ENCODE results near the gene ADGB. TPM values are rescaled to one million over a fixed set of nuclear protein-coding genes. Genes with fewer than 3 reads are reported as not detected.
"Not testable (repeated sequence)": the region's sequence is repeated elsewhere in the genome, so short reads cannot be mapped to it uniquely, and the experiment has no call there.

ADGB gene
- total RNA-seq, 1 donor from 2014 or later = not detected

GRCh38 chr6:146850238-146850896 lies 251.6 kb downstream of the ADGB start:
- no peaks in the 10 kb centered on the region for H3K27me3 Mint-ChIP-seq (ENCODE audit: unreplicated experiment)
- peaks cover 6% of the 10 kb centered on the region for H3K36me3 Mint-ChIP-seq (ENCODE audit: unreplicated experiment)
- no peak for TF ChIP-seq CTCF (IDR thresholded peaks at IDR 0.05; ENCODE audit: partially characterized antibody, unreplicated experiment)
- DNase-seq = no peak
- H3K9me3 Mint-ChIP-seq (ENCODE audit: unreplicated experiment) = peaks cover 2% of the 10 kb centered on the region
- no peaks in the 10 kb centered on the region for H3K4me1 Mint-ChIP-seq (ENCODE audit: low read depth, unreplicated experiment)
- H3K27ac Mint-ChIP-seq (ENCODE audit: unreplicated experiment) = no peak overlapping the region
- H3K4me3 Mint-ChIP-seq (ENCODE audit: unreplicated experiment) = no peak overlapping the region

GRCh38 chr6:146850981-146851380 lies 252.2 kb downstream of the ADGB start:
- peaks cover under 1% of the 10 kb centered on the region for H3K36me3 Mint-ChIP-seq (ENCODE audit: unreplicated experiment)
- DNase-seq = no peak
- H3K4me1 Mint-ChIP-seq (ENCODE audit: low read depth, unreplicated experiment) = no peaks in the 10 kb centered on the region
- peaks cover 2% of the 10 kb centered on the region for H3K9me3 Mint-ChIP-seq (ENCODE audit: unreplicated experiment)
- H3K27me3 Mint-ChIP-seq (ENCODE audit: unreplicated experiment) = no peaks in the 10 kb centered on the region
- H3K27ac Mint-ChIP-seq (ENCODE audit: unreplicated experiment) = no peak overlapping the region
- no peak for TF ChIP-seq CTCF (IDR thresholded peaks at IDR 0.05; ENCODE audit: partially characterized antibody, unreplicated experiment)
- H3K4me3 Mint-ChIP-seq (ENCODE audit: unreplicated experiment) = no peak overlapping the region

- H3K4me3 Mint-ChIP-seq (ENCODE audit: unreplicated experiment) = no peak overlapping the region
- H3K4me1 Mint-ChIP-seq (ENCODE audit: low read depth, unreplicated experiment) = no peaks in the 10 kb centered on the region
- no peak for DNase-seq
- H3K36me3 Mint-ChIP-seq (ENCODE audit: unreplicated experiment) = no peaks in the 10 kb centered on the region
- no peaks in the 10 kb centered on the region for H3K27me3 Mint-ChIP-seq (ENCODE audit: unreplicated experiment)
- peaks cover 2% of the 10 kb centered on the region for H3K9me3 Mint-ChIP-seq (ENCODE audit: unreplicated experiment)
- no peak for TF ChIP-seq CTCF (IDR thresholded peaks at IDR 0.05; ENCODE audit: partially characterized antibody, unreplicated experiment)
- no peak overlapping the region for H3K27ac Mint-ChIP-seq (ENCODE audit: unreplicated experiment)
These were observed 253.1 kb downstream of the ADGB start for GRCh38 chr6:146851837-146852236.

GRCh38 chr6:146854521-146855255 lies 255.9 kb downstream of the ADGB start:
- not testable (repeated sequence) for H3K27ac Mint-ChIP-seq (ENCODE audit: unreplicated experiment); H3K4me1 Mint-ChIP-seq (ENCODE audit: low read depth, unreplicated experiment); H3K27me3 Mint-ChIP-seq (ENCODE audit: unreplicated experiment); H3K36me3 Mint-ChIP-seq (ENCODE audit: unreplicated experiment); H3K4me3 Mint-ChIP-seq (ENCODE audit: unreplicated experiment); H3K9me3 Mint-ChIP-seq (ENCODE audit: unreplicated experiment); DNase-seq

- no peak overlapping the region for H3K4me3 Mint-ChIP-seq (ENCODE audit: unreplicated experiment)
- H3K36me3 Mint-ChIP-seq (ENCODE audit: unreplicated experiment) = no peaks in the 10 kb centered on the region
- DNase-seq = no peak
- no peak for TF ChIP-seq CTCF (IDR thresholded peaks at IDR 0.05; ENCODE audit: partially characterized antibody, unreplicated experiment)
- H3K9me3 Mint-ChIP-seq (ENCODE audit: unreplicated experiment) = no peaks in the 10 kb centered on the region
- H3K4me1 Mint-ChIP-seq (ENCODE audit: low read depth, unreplicated experiment) = peaks cover 13% of the 10 kb centered on the region
- no peaks in the 10 kb centered on the region for H3K27me3 Mint-ChIP-seq (ENCODE audit: unreplicated experiment)
- H3K27ac Mint-ChIP-seq (ENCODE audit: unreplicated experiment) = peak overlapping the region; percentile 11
These were observed 257.1 kb downstream of the ADGB start for GRCh38 chr6:146855889-146856288.

Data from glutamatergic neuron (in vitro differentiated cells).